Muscle of leg (tissue), 11 donors: Measurements from ENCODE around the gene ANTXR1. TPM values are rescaled to one million over a fixed set of nuclear protein-coding genes. Genes with fewer than 3 reads are reported as not detected.

ENCODE experiments used
- DNase-seq: peaks from one replicate; pipeline ENCODE4 v3.0.0; 2013
- H3K27ac ChIP-seq: one replicate; pipeline ENCODE4 v1.5.1; 2013; ENCODE audit warnings: mild to moderate bottlenecking, low read length, control low read depth
- H3K27me3 ChIP-seq: one replicate; pipeline ENCODE4 v1.6.1; 2013; ENCODE audit warnings: low read length; ENCODE audit not compliant: control insufficient read depth, insufficient read depth
- H3K36me3 ChIP-seq: one replicate; pipeline ENCODE4 v1.6.1; 2013; ENCODE audit warnings: low read length; ENCODE audit not compliant: control insufficient read depth, insufficient read depth
- H3K4me1 ChIP-seq: one replicate; pipeline ENCODE4 v1.6.1; 2013; ENCODE audit warnings: low read length; ENCODE audit not compliant: control insufficient read depth, insufficient read depth
- H3K4me3 ChIP-seq: one replicate; pipeline ENCODE4 v1.5.1; 2013; ENCODE audit warnings: low read length, control low read depth
- H3K9me3 ChIP-seq: replicated peaks from 2 replicates; pipeline ENCODE4 v1.6.1; 2013; ENCODE audit warnings: low read depth, low read length; ENCODE audit not compliant: control insufficient read depth
- WGBS: methylation state at CpG from one replicate; pipeline ENCODE4 v1.1.5; 2013; ENCODE audit warnings: missing lambda C conversion rate; ENCODE audit not compliant: insufficient coverage; 5-methylcytosine and 5-hydroxymethylcytosine counted together
- polyA plus RNA-seq, 8 donors: library from polyadenylated mRNA; unstranded; fragments of 120-200 nt; gene quantifications; one replicate each; pipeline versions ENCODE4 v1.2.1 to v1.2.3, GENCODE V29; 2013; ENCODE audit warnings: inconsistent platforms in 1 of 8, low replicate concordance in 1 of 8; ENCODE audit not compliant: insufficient read length in 8 of 8, insufficient read depth in 1 of 8
- total RNA-seq: library from RNA; stranded (reverse); fragments of 120-200 nt; gene quantifications from one replicate; pipeline ENCODE4 v1.2.4, GENCODE V29; 2013

Gene ANTXR1
- total and polyA plus RNA-seq, 9 donors: 84.4 to 187 (median 133) TPM

DNA sequence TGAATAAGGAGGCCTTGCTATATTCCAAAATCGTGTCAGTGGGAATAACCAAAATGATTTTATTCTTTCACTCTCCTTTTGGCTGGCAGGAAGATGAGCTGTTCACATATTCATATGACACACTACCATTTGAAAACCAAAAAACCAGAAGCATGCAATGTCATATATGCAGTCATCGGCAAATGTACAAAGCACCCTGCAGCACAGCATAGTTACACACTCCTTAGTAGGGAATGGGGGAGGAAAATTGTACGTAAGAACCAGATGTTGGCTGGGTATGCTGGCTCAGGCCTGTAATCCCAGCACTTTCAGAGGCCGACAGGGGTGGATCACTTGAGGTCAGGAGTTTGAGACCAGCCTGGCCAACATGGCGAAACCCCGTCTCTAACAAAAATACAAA lies 197.4 kb downstream of the ANTXR1 start:
- no peak overlapping the region for H3K27ac ChIP-seq
- peaks cover 2% of the 10 kb centered on the region for H3K9me3 ChIP-seq
- peaks cover 51% of the 10 kb centered on the region for H3K4me1 ChIP-seq
- H3K36me3 ChIP-seq: peaks cover 19% of the 10 kb centered on the region
- DNase-seq: no peak
- WGBS: 86% methylated on average over 1 of the region's 6 CpGs
- H3K27me3 ChIP-seq: no peaks in the 10 kb centered on the region
- no peak overlapping the region for H3K4me3 ChIP-seq

DNA sequence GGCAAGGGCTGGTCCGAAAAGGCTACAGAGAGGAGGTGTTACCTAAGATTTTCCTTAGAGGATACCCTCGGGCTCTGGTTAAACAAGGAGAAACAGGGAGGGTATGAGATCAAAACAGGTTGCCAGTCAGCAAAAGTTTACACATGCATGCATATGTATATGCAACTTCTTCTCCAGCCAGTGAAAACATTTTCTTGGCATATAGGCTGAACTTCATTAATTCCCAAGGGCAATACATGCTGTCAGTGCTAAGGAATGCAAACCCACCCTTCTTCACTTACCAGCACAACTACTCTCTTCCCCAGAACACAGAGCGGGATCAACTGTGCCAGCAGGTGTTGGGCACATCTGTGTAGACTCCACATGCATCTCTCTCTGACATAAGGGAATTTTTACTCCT lies 198.1 kb downstream of the ANTXR1 start:
- no peak overlapping the region for H3K4me3 ChIP-seq
- peak; percentile 62 for DNase-seq
- H3K9me3 ChIP-seq: peaks cover 2% of the 10 kb centered on the region
- peaks cover 49% of the 10 kb centered on the region for H3K4me1 ChIP-seq
- 100% methylated on average over 1 of the region's 3 CpGs for WGBS
- H3K36me3 ChIP-seq: peaks cover 19% of the 10 kb centered on the region
- H3K27ac ChIP-seq: peak overlapping the region; percentile 6
- no peaks in the 10 kb centered on the region for H3K27me3 ChIP-seq

DNA sequence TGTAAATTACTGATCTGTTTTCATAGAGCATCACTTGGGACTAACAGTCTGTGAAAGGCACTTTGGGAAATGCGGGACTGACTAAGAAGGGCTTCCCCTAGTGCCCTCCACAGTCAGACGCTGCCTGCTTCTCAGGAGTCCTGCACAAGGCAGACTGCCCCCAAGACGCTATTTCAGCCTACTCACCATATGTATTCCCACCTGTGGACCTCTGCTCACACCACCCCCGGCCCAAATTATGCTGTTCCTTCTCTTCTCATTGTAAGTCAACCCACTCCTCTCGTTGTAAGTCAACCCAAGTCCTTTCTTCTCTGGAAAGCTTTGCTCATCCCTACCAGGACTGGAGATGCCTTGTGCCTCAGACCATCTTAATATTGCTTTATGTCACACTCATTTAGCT lies 198.7 kb downstream of the ANTXR1 start:
- WGBS: 84% methylated on average over 5 of the region's 5 CpGs
- H3K27ac ChIP-seq: no peak overlapping the region
- no peaks in the 10 kb centered on the region for H3K27me3 ChIP-seq
- no peak for DNase-seq
- H3K36me3 ChIP-seq: peaks cover 19% of the 10 kb centered on the region
- H3K4me1 ChIP-seq: peaks cover 54% of the 10 kb centered on the region
- peaks cover 2% of the 10 kb centered on the region for H3K9me3 ChIP-seq
- no peak overlapping the region for H3K4me3 ChIP-seq

DNA sequence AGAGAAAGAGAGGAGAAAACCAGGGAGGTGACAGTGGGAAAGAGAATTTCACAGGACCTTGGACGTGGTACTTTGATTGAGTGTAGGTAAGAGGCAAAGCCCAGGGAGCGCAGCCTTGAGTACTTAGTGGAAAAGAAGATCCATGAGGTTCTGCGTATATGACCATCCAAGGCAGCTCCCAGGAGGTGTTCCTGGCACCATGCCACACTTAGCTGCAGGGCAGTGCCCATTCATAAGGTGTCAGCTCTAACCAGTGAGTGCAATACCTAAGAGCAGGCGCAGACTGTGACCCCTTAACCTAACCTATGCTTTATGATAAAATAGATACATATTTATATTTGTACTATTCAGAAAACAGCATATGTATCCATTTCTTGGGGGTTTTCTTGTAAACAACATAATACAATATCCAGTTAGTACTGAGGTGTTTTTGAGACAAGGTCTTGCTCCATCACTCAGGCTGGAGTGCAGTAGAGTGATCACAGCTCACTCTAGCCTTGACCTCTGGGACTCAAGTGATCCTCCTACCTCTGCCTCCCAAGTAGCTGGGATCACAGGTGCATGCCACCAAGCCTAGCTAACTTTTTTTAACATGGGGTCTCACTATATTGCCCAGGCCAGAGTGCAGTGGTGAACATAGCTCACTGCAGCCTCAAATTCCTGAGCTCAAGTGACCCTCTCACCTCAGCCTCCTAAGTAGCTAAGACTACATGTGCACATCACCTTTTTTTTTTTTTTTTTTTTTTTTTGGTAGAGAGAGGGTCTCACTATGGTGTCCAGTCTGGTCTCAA lies 199.5 kb downstream of the ANTXR1 start:
- WGBS: 93% methylated on average over 3 of the region's 4 CpGs
- Histone ChIP-seq H3K4me1 (peaks cover 62% of the 10 kb centered on the region), H3K4me3 (no peak overlapping the region), H3K9me3 (peaks cover 2% of the 10 kb centered on the region), H3K27ac (peak overlapping the region; percentile 85), H3K36me3 (peaks cover 17% of the 10 kb centered on the region), H3K27me3 (no peaks in the 10 kb centered on the region)
- no peak for DNase-seq

DNA sequence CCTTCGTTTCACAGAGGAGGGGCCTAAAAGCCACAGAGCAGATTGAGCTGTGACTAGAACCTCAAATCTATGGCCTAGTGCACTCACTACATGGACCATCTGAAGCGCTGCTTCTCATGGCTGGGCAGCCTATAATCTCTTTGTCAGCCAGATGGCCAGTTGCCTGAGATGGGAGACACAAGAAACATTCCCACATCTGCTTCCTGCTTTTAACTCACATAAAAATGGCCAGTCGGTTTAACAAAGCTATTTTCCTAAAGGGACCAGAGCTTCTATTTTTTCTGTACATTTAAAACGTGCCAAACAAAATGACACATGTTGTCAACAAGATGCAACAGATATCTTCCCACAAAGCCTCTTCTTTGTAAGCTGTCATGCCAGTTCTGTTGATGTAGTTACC lies 200.2 kb downstream of the ANTXR1 start:
- H3K4me1 ChIP-seq: peaks cover 68% of the 10 kb centered on the region
- no peaks in the 10 kb centered on the region for H3K27me3 ChIP-seq
- DNase-seq: peak; percentile 93
- H3K9me3 ChIP-seq: no peaks in the 10 kb centered on the region
- peak overlapping the region; percentile 85 for H3K27ac ChIP-seq
- 17% methylated on average over 3 of the region's 4 CpGs for WGBS
- H3K36me3 ChIP-seq: peaks cover 13% of the 10 kb centered on the region
- H3K4me3 ChIP-seq: no peak overlapping the region

DNA sequence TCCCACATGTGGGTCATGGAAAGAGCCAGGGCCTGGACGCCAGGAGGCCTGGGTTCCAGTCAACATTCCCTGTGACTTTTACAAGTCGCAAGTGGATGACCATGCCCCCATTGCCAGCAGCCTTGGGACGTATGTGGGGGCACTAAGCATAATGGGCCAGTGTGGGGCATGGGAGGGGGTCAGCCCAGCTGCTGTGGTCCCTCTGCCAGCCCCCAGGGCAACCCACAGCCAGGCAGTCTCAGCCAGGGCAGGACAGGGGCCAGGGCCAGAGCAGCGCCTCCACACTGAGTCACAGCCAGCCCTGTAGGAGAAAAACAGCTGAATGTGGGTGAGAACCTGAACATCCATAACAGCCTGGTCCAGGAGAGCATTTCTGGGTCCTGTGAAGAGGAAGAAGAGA lies 200.8 kb downstream of the ANTXR1 start:
- Histone ChIP-seq H3K27ac (peak overlapping the region; percentile 85), H3K36me3 (peaks cover 13% of the 10 kb centered on the region), H3K27me3 (no peaks in the 10 kb centered on the region), H3K9me3 (no peaks in the 10 kb centered on the region), H3K4me1 (peaks cover 73% of the 10 kb centered on the region), H3K4me3 (no peak overlapping the region)
- WGBS: 46% methylated on average over 3 of the region's 4 CpGs
- peak; percentile 51 for DNase-seq

DNA sequence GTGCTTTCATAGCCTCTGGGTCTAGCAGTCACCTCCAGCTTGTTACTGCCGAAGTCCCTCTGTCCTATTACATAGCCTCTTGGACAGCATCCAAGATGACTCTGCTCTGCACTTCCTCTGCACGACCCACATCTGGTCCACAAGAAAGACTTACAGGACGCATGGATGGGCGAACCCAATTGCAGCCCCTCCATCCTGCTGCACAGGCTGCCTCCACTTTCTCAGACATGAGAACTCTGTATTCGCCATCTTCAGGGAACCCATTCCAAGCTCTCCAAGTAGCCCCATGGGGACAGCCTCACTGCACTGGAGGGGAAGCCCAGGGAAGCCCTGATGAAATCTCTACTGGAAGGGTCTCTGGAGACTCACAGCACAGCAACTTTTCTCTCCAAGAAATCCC lies 201.9 kb downstream of the ANTXR1 start:
- no peak overlapping the region for H3K4me3 ChIP-seq
- no peaks in the 10 kb centered on the region for H3K27me3 ChIP-seq
- 33% methylated on average over 5 of the region's 5 CpGs for WGBS
- H3K9me3 ChIP-seq: no peaks in the 10 kb centered on the region
- peaks cover 11% of the 10 kb centered on the region for H3K36me3 ChIP-seq
- H3K27ac ChIP-seq: peak overlapping the region; percentile 85
- peak; percentile 95 for DNase-seq
- peaks cover 73% of the 10 kb centered on the region for H3K4me1 ChIP-seq

DNA sequence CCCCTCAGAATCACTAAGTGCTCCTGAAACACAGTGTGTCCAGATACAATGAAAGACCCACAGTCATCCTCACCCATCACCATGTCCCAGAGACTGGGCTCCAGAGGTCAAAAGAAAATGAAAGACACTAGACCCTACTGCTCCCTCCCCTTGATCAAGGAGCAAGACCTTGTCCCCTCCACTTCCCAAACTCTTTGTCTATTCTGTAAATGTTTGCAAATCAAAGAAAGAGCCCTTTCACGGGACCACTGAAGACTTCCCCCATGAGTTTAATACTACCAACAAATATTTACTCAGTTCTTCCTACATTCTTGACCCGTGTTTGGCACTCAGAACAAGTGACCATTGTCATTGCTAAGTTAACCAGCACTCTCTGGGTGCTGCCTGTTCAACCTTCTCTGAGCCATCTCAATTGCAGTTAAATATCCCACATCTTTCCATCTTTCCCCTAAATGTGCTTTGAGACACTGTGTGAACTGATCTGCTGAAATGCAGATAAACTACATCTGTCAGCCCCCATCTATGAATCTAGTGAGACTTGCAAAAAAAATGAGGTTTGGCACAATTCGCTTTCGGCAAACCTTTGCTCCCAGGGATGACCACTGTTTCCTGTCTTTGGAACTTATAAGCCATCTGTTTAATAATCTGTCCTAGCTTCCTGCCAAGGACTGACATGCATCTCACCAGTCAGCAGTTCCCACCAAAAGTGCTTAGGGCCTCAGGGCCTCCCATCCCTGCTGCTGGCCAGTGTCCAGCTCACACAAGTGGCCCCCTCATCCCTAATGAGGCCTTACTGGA lies 203.8 kb downstream of the ANTXR1 start:
- Histone ChIP-seq H3K27ac (peak overlapping the region; percentile 63), H3K4me1 (peaks cover 57% of the 10 kb centered on the region), H3K9me3 (no peaks in the 10 kb centered on the region), H3K4me3 (no peak overlapping the region), H3K36me3 (peaks cover 6% of the 10 kb centered on the region), H3K27me3 (no peaks in the 10 kb centered on the region)
- DNase-seq: peak; percentile 97
- 17% methylated on average over 4 of the region's 4 CpGs for WGBS

DNA sequence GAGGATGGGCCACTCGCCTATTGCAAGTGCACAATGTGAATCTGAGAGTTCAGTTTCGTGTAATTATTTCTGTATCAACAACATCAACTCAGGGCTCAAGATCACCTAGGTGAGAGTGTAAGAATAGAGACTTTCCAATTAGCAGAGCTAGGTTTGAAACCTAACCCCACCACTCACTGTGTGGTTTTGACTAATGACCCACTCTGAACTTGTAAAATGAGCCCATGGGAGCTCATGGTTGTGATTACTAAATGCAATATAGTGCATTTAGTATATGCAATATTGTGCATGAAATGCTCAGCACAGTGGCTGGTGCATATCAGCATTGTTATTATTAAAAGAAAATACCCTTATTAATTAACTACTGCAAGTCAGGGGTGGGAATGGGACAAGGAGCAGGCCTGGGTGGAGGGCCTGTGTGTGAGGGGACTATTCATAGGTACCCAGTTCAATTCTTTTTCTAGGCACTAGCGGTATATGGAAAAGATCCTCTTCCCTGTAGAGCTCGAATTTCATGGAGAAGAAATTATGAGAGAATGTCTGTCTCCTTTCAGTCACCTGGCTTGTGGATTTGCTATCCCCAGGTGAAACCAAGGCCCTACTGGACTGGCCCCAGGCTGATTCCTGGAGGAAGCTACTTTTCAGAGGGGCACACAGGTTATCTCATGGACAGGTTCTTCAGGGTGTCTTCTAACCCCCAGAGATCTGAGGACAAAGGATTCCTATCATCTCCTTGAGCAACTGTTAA lies 204.5 kb downstream of the ANTXR1 start:
- DNase-seq: no peak
- Histone ChIP-seq H3K4me1 (peaks cover 54% of the 10 kb centered on the region), H3K27ac (peak overlapping the region; percentile 63), H3K9me3 (no peaks in the 10 kb centered on the region), H3K4me3 (no peak overlapping the region), H3K27me3 (no peaks in the 10 kb centered on the region), H3K36me3 (peaks cover 5% of the 10 kb centered on the region)
- WGBS: 81% methylated on average over 2 of the region's 4 CpGs

DNA sequence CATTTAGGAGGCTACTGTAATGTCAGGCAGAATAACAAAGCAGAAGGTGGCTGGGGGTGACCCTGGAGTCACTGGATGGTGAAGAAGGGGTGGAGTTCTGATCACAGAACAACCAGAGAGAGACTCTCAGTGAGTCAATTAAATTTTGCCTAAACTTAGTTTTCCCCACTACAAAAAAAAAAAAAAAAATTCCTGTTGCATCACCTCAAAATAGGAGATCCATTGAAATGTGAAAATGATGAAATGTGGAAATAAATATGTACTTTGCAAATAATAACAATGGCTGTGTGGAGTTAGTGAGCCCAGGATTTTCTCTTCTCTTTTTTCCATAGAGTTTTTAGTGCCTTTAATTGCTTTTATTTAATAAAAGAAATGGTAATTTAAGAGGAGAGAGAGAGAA lies 208.5 kb downstream of the ANTXR1 start:
- Histone ChIP-seq H3K4me3 (no peak overlapping the region), H3K9me3 (no peaks in the 10 kb centered on the region), H3K4me1 (peaks cover 54% of the 10 kb centered on the region), H3K27me3 (no peaks in the 10 kb centered on the region), H3K27ac (no peak overlapping the region), H3K36me3 (peaks cover 5% of the 10 kb centered on the region)
- DNase-seq: no peak
